Activated CD8-positive, alpha-beta memory T cell treated with anti-CD3 and anti-CD28 coated beads for 36 hours (primary cell): ENCODE measurements around the gene PPARG. TPM values are rescaled to one million over a fixed set of nuclear protein-coding genes. Genes with fewer than 3 reads are reported as not detected.
"Not testable (repeated sequence)": the region's sequence is repeated elsewhere in the genome, so short reads cannot be mapped to it uniquely, and the experiment has no call there.

Experiments used
- CTCF ChIA-PET: fragments of 350-600 bp; sonication (Branson Sonifier 250); formaldehyde crosslinking; loops from one replicate; lab custom pipeline; 2021; ENCODE audit warnings: antibody characterized with exemption; lab: Charles Lee
- POLR2A ChIA-PET: fragments of 350-600 bp; sonication (Branson Sonifier 250); formaldehyde crosslinking; loops from one replicate; lab custom pipeline; 2021; ENCODE audit warnings: antibody characterized with exemption; lab: Charles Lee
- total RNA-seq, 2 experiments: library from RNA; stranded (reverse); gene quantifications; one replicate each; pipeline ENCODE4 v1.2.3, GENCODE V29; 2021

PPARG gene
- under 1 TPM; 0.53 to 0.80 TPM for total RNA-seq

- CTCF ChIA-PET, result no interaction called here
- POLR2A ChIA-PET, result no interaction called here
Measured at GRCh38 chr3:12288182-12289129, at the start of gene PPARG. Gene PPARG (plus strand): TSS chr3:12289070. CDS start chr3:12379712, 90,642 bp downstream.

GRCh38 chr3:12239301-12239700 lies 49.6 kb upstream of the PPARG start:
- ChIA-PET CTCF (no interaction called here), POLR2A (no interaction called here)

- ChIA-PET POLR2A (no interaction called here), CTCF (no interaction called here)
Measured at GRCh38 chr3:12242772-12243171, 46.1 kb upstream of the PPARG start.

GRCh38 chr3:12246497-12247163 lies 42.2 kb upstream of the PPARG start:
- ChIA-PET CTCF (no interaction called here), POLR2A (no interaction called here)

GRCh38 chr3:12247411-12247810 lies 41.5 kb upstream of the PPARG start:
- CTCF ChIA-PET, result no interaction called here

GRCh38 chr3:12249519-12249918 lies 39.4 kb upstream of the PPARG start:
- POLR2A ChIA-PET, result no interaction called here
- CTCF ChIA-PET, result no interaction called here

More at GRCh38 chr3:12247411-12247810, 41.5 kb upstream of the PPARG start:
- POLR2A ChIA-PET, result no interaction called here

- CTCF ChIA-PET, result interaction anchor here (0.8 kb wide), 1 partner anchor 118 kb away, joined by 3 read pairs; no protein-coding TSS in a partner anchor
Measured at GRCh38 chr3:12252889-12253288, 36.0 kb upstream of the PPARG start.

GRCh38 chr3:12253516-12254343 lies 35.1 kb upstream of the PPARG start:
- ChIA-PET POLR2A (interaction anchor here (0.5 kb wide), 1 partner anchor 227 kb away, joined by 7 read pairs; no protein-coding TSS in a partner anchor), CTCF (interaction anchor here (0.8 kb wide), 1 partner anchor 119 kb away, joined by 3 read pairs; no protein-coding TSS in a partner anchor)

More at GRCh38 chr3:12252889-12253288, 36.0 kb upstream of the PPARG start:
- POLR2A ChIA-PET, result no interaction called here

GRCh38 chr3:12255393-12255792 lies 33.5 kb upstream of the PPARG start:
- ChIA-PET POLR2A (no interaction called here), CTCF (no interaction called here)

- POLR2A ChIA-PET, result no interaction called here
- CTCF ChIA-PET, result interaction anchor here (1.3 kb wide), 1 partner anchor 221 kb away, joined by 3 read pairs; no protein-coding TSS in a partner anchor
Measured at GRCh38 chr3:12258911-12259310, 30.0 kb upstream of the PPARG start.

GRCh38 chr3:12262173-12262572 lies 26.7 kb upstream of the PPARG start:
- CTCF ChIA-PET, POLR2A ChIA-PET: not testable (repeated sequence)

- CTCF ChIA-PET, result no interaction called here
- POLR2A ChIA-PET, result interaction anchor here (0.6 kb wide), 1 partner anchor 70 kb away, joined by 3 read pairs; no protein-coding TSS in a partner anchor
Measured at GRCh38 chr3:12265508-12265907, 23.4 kb upstream of the PPARG start.

GRCh38 chr3:12266038-12266437 lies 22.8 kb upstream of the PPARG start:
- CTCF ChIA-PET, result no interaction called here
- POLR2A ChIA-PET, result no interaction called here

- POLR2A ChIA-PET, result no interaction called here
- CTCF ChIA-PET, result no interaction called here
Measured at GRCh38 chr3:12267376-12268030, 21.4 kb upstream of the PPARG start.

- ChIA-PET CTCF (no interaction called here), POLR2A (no interaction called here)
Measured at GRCh38 chr3:12268049-12268735, 20.7 kb upstream of the PPARG start.

GRCh38 chr3:12270976-12271375 lies 17.9 kb upstream of the PPARG start:
- POLR2A ChIA-PET, result no interaction called here
- CTCF ChIA-PET, result no interaction called here

- ChIA-PET CTCF (no interaction called here), POLR2A (no interaction called here)
Measured at GRCh38 chr3:12273045-12273695, 15.7 kb upstream of the PPARG start.
